Skin epidermis (tissue), 12 donors: ENCODE results near the gene TPST2.
A peak's percentile ranks its signal among the peaks of the same experiment; 100 is the strongest.

Experiments used
- H3K27ac ChIP-seq, 21 experiments: fragments of 200-600 bp; sonication (generic) in 11 of 21; one replicate each; pipeline ENCODE4 v1.5.0; 2020; ENCODE audit warnings: mild to moderate bottlenecking in 3 of 21, inconsistent platforms in 2 of 21, moderate library complexity in 2 of 21
- H3K4me3 ChIP-seq, 7 experiments: fragments of 200-600 bp; sonication (generic) in 2 of 7; one replicate each; pipeline ENCODE4 v1.5.0; 2020; ENCODE audit warnings: inconsistent platforms in 2 of 7, mild to moderate bottlenecking in 2 of 7, moderate library complexity in 1 of 7

Gene TPST2

DNA sequence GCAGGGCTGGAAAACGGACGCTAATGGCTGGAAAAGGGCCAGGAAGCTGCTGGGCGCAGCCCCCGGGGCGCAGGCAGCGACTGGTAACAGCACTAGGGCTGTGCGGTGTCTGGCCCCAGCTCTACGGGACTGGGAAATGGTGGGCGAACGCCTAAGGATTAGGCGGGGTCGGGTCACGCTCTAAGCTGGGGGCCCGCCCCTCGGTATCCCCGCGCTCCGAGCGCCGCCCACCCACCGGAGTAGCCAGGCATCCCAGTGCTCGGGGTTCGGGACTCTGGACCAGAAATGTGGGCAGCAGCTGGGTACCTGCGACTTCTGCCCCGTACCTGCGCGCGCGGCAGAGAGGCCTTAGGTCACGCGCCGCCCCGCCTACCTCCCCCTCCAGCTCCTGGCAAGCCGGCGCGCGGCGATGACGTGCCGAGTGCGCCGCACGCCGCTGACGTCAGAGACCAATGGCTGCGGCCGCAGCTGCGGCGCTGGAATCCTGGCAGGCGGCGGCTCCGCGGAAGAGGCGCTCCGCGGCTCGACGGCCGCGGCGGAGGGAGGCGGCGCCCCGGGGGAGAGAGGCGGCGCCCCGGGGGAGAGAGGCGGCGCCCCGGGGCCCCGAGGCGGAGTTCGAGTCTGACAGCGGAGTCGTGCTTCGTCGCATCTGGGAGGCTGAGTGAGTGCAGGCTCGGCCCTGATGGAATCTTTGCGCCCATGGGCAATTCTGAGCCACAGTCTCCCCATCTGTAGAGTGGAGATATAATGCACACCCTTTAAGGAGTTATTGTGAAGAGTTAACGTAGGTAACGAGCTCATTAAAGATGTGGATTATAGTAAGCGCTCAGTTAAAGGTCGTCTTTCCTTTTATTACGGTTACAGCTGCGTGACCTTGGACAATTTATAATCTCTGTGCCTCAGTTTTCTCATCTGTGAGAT is 106.2 kb downstream of the TPST2 start, which contains the start of the genes HPS4 and SRRD:
TSS of gene HPS4 (minus strand) at position 345 of the 921 bp plus-strand sequence. CDS start 2,021 bp downstream, outside the sequence.
TSS of gene SRRD (plus strand) at position 439 of the 921 bp plus-strand sequence. CDS start at position 453, 14 bp downstream.
- peak within 1 kb of the TSS; percentile 43 to 99 (median 97) for H3K27ac ChIP-seq
- H3K4me3 ChIP-seq, result peak within 1 kb of the TSS; percentile 72 to 94 (median 87)

DNA sequence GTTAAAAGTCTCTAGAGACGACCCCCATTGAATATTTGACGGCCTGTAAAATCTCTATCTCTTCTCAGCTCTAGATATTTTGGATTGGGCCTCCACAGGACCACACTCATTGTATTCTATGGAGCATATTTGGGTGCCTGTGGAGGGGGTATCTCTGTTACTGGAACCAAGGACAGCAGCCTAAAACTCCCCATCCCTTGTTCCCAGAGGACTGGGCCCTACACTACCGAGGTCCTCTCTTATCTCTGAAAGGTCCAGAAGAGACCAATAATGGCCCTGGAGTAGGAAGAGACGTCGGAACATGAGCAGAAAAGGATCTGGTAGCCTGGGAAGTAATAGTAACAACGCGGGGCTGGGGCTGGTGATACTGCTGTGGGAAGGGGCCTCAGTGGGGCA is 106.9 kb downstream of the TPST2 start:
- Histone ChIP-seq H3K27ac (peak overlapping the region; percentile 43 to 99 (median 97)), H3K4me3 (peak overlapping the region; percentile 72 to 94 (median 87))

DNA sequence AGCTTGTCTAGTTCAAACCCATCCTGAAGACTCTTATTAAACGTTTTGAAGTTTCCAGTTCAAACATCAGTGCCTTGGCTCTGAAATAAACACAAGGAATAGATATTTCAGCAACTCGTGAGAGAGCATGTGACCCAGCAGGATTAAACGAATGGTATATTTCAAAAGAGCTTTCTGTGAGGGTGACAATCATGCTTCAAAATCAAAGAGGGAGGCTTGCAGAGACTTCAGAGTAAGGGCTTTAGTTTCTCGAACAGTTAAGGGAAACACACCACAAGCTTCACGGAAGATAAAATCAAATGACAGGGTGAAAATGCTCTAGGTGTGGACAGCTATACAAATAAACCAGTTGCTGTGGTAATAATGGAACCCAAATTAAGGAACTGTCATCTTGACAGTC is 107.8 kb downstream of the TPST2 start:
- Histone ChIP-seq H3K4me3 (no peak overlapping the region), H3K27ac (peak overlapping the region in 16 of 21 experiments; percentile 30 to 99 (median 94))

DNA sequence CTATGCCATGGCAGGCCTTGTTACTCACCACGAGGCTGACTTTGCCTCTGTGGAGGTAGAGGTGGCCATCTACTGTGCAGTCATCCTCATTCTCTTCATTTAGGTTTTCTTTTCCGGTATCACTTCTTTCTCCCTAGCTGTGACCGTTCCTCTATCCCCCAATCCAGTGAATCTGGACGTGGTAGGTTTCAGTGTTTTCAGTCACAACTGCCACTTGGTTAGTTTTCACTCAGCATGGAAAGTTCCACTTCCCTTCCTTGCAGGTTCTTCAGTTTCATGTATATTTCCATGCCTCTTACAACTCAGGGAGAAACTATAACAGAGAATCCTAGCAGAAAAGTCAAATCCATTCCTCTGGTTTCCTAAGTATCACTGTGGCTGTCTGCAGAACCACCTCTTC is 108.2 kb downstream of the TPST2 start:
- Histone ChIP-seq H3K27ac (peak overlapping the region in 17 of 21 experiments; percentile 29 to 99 (median 72)), H3K4me3 (no peak overlapping the region)

DNA sequence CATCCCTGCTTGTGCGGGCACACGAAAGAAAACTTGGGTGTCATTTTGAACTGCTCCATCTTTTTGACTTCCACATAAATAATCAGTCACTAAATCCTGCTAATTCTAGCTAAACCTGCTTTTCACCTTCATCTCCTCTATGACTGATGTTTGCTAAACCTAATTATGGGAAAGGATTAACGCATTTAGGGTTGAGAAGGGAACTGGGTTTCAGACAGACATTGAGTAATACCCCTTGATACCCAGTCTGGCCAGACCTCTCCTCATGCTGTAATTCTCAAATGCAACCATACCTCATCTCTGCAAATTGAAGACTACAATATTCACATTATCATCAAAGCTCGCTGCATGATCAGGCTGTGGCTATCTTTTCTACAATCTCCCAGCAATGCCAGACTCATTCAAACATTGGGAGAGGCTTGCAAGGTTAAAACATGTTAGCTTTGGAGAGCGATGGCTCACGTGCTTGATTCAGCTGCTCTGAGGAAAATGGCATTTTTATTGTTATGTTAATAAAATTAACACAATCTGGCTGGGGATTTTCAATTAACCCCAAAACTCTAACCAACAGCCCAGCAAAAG is 108.7 kb downstream of the TPST2 start:
- Histone ChIP-seq H3K4me3 (no peak overlapping the region), H3K27ac (peak overlapping the region in 17 of 21 experiments; percentile 29 to 99 (median 76))

DNA sequence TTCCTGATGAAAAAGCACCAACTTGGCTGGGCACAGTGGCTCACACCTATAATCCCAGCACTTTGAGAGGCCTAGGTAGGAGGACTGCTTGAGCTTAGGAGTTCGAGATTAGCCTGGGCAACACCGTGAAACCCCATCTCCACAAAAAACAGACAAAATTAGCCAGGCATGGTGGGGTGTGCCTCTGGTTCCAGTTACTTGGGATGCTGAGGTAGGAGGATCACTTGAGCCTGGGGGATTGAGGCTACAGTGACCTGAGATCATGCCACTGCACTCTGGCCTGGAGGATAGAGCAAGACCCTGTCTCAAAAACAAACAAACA is 109.4 kb downstream of the TPST2 start:
- peak overlapping the region in 17 of 21 experiments; percentile 14 to 99 (median 72) for H3K27ac ChIP-seq

DNA sequence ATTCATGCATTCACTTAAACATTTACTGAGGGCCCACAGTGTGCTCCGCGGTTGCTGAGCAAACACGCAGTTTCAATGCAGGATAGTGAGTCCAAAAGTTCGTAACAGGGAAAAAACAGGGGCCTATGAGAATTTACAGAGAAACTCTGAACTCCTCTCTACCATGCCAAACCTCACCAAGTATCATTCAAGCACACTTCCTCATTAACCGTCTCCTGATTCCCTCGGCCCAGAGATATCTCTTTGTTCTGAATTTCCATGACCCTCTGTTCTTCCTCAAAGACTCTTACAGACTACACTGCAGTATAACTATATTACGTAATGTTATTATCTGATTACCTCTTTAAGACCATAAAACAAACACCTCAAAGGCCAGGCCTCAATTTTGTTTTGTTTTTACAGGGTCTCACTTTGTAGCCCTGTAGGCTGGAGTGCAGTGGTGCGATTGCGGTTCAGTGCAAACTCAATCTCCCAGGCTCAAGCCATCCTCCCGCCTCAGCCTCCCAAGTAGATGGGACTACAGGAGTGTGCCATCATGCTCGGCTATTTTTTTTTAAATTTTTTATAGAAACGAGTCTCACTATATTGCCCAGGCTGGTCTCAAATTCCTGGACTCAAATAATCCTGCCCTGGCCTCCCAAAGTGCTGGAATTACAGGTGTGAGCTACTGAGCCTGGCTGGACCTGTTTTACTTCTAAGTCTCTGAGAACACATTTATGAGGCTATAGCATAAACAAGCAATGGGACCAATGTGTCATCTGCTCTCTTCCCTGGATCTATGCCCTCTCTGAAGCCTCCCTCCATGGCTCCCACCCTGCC is 109.9 kb downstream of the TPST2 start:
- Histone ChIP-seq H3K27ac (peak overlapping the region in 19 of 21 experiments; percentile 17 to 99 (median 72)), H3K4me3 (peak overlapping the region in 5 of 7 experiments; percentile 2 to 24 (median 6))

More for the DNA sequence above, 109.4 kb downstream of the TPST2 start:
- peak overlapping the region in 1 of 7 experiments; percentile 24 for H3K4me3 ChIP-seq

DNA sequence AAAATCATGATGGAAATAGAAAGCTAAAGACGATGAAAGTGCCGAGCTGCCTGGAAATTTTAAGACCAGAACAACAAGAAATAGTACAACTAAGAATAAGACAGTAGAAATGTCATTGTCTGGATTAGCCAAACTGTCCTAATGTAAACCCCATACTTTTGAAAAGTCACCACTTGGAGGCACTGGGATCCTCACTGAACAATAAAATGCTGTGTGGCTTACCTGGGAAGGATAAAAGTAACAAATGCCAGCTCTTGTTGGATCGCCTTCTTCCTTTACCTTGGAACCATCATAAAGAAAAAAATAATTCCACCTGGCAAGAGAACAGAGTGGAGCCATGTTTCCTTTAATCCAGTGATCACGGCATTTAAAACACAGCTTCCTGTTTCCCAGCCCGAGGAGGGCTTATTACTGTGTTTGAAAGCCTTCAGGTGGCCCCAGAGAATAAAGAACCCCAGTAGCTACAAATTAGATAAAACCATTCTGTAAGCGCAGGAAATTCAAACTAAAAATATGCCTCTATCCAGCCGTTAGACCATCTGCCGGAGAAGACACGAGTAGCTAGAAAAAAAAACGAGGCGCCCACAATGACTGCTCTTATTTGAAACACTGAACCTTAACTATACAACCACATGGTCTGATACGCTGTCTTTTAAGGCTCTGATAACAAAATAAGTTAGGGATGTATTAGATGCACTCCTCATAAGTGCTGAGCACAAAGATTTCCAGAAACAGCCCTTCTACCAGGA is 110.7 kb downstream of the TPST2 start:
- Histone ChIP-seq H3K4me3 (peak overlapping the region in 5 of 7 experiments; percentile 2 to 24 (median 6)), H3K27ac (peak overlapping the region in 19 of 21 experiments; percentile 17 to 99 (median 63))

DNA sequence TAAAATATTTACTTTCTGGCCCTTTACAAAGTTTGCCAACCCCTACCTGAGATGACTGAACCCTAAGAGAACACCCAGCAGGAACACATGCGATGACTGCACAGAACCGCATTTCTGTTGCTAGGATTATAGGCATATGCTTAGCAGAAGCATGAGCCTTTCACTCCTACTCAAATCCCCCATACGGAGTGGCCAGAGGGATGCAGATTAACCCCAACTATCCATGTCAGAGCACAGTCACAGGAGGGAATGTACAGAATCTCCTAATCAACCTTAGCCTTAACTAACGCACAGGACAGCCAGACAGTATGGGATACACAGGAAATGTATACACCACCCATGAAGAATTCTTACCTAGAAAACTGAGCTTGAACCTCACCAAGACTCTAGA is 112.6 kb downstream of the TPST2 start:
- no peak overlapping the region for H3K4me3 ChIP-seq
- no peak overlapping the region for H3K27ac ChIP-seq

DNA sequence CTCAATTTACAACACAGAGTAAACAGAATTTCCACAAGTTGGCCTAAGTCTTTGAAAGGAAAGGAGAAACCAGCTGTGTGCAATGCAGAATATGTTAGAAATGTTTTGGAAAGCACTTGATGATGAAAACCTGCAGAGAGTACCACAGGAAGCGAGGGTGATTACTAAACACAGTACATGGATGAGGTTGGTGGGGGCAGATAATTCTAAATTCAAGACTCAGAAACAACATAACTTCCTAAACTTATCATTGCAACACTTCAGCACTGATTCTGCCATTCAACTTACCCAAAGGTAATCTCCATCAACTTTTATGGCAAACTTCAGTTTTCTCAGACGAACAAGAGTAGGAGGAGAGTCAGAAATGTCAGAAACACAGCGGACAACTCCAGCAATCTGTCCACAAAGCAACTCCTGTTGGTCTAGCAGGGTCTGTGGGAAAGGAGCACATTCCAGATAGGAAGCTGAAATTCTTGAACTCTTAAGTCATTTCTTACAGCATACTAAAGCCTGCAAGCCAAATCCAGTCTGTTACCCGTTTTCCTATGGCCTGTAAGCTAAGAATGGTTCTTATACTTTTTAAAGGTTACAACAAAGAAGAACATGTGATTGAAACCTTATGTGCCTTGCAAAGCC is 113.1 kb downstream of the TPST2 start:
- H3K27ac ChIP-seq, result no peak overlapping the region
- H3K4me3 ChIP-seq, result no peak overlapping the region

DNA sequence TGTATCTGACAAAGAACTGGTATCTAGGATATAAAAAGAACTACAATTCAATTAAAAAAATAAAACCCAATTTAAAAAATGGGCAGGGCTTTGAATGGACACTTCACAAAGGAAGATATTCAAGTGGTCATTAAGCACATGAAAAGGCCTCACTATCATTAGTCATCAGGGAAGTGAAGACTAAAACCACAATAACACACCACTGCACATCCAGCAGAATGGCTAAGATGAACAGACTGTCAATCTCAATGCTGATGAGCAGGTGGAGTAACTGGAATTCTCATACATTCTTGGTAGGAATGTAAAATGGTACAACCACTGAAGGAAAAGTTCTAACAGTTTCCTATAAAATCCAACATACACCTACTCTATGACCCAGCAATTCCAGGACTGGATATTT is 115.2 kb downstream of the TPST2 start:
- Histone ChIP-seq H3K27ac (no peak overlapping the region), H3K4me3 (no peak overlapping the region)
